HG02759 (cell line): Measurements from ENCODE around the gene GAK.
"Not testable (repeated sequence)": the region's sequence is repeated elsewhere in the genome, so short reads cannot be mapped to it uniquely, and the experiment has no call there.

Experiments used
- ATAC-seq: cut with Tn5 transposase; IDR thresholded peaks from one replicate; pipeline ENCODE4 v1.9.1; 2021; ENCODE audit warnings: mild to moderate bottlenecking, moderate library complexity; ENCODE audit not compliant: unreplicated experiment

Gene GAK

GRCh38 chr4:821181-821591, 110.9 kb downstream of the GAK start:
- no peak for ATAC-seq

- ATAC-seq, result no peak
Measured at GRCh38 chr4:820230-821172, 111.6 kb downstream of the GAK start.

DNA sequence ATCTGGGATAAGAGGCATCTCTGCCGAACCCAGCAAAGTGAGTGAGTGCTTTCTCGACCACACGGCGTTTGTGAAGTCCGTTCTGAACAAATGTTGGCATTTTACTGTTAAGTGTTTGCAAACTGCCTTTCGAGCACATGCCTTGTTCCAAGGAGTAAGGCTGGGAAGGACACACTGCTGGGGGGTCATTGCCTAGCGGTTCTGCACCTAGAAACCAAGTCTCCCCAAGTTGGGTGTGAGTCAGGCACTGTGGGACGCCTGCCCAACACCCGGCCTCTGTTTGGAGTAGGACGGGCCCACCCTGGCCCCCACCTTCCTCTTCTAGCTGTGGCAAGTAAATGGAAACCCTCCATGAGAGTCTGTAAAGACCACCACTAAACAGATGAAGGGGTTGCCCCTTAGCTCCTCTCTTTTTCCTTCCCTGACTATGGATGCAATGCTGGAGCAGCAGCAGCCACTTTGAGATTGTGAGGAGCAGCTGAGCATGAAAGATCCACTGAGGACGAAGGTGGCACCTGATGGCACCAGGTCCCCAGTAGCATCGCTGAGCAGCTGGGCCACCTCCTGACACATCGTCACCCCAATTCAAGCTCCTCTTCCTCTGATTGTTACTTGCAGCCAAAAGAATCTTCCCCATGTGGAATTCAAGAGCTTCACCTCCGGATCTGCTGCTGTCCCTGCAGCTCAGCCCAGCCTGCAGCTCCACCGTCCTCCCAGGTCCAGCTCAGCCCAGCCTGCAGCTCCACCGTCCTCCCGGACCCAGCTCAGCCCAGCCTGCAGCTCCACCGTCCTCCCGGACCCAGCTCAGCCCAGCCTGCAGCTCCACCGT, 112.5 kb downstream of the GAK start:
- no peak for ATAC-seq

DNA sequence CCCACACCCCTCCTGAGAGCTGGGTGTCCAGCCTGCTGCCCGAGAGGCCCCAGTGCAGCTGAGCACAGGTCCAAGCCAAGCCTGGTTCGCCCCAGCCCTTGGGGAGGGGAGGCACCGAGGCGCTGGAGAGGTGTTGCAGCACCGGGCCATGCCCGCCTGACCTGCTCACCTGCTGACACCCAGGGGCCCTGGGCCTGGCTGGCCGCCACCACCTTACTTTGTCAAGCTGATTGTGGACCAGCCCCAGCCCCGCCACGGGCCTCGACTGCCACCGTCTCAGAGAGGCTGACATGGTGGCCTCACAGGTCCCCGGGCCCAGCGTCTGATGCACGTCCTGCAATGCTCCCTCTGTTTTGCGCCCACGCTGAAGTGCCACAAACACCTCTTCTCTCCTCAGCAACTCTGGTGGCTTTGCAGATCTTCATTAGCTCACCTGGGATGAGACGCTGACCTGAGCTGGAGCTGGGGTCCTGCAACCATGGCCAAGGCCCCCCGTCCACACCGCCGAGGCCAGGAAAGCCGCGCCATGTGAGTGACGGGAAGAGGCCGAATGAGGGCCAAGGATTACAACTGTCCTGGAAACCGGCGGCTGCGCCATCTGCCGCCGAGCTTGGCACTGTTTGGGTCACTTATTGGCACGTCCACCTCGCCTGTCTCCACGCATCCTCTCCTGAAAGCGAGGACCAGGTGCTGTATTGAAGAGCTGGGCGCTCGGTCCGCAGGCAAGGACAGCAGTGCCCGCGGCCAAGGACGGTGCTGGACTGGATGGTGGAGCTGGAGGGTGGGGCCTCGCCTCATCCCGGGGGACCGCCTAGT, 113.8 kb downstream of the GAK start:
- ATAC-seq, result no peak

DNA sequence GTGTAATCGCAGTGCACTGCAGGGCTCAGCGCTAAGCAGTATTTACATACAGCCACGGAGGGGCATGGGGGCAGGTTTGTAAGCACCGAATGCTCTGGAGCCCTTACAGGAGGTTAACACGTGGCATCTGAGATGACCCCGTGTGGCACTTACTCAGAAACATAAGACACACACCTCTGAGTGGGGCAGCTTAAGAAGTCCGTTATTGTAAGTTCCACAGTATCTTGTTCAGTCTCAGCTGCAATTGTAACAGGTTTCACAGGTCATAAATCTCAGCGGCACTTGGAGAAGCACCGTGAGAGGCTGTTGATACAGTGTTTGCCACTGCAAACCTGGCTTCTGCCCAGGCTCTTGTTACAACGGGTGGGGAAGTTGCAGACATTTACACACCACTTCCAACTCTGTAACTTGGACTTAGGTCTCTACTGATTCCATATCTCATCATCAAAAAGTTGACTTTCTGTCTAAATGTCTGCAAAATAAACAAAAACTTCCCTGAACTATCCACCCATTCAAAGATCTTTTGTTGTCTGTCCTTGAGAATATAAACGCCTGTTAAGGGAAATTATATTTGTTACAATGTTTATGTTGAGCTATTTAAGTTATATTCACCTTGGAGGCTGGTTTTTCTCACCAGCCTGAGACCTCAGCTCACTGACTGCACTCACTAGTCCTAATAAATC, 116.5 kb downstream of the GAK start:
- ATAC-seq, result no peak

- ATAC-seq, result no peak
Measured at GRCh38 chr4:814312-814850, 117.7 kb downstream of the GAK start.

DNA sequence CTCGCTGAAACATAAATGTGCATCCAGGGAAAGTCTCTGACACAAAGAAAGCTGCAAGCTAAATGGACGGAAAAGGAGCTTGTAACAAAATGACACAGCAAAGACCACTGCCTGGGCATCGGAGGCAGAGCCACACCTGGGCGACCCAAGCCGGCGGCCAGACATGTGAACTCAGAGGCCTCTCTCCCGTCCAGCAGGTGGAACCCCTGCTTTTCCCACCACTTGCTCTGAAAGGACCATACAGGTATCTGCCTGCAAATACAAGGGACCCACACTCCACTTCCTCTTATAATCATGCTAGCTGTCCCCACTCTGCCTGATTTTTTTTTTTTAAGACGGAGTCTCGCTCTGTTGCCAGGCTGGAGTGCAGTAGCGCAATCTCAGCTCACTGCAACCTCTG, 118.2 kb downstream of the GAK start:
- no peak for ATAC-seq

DNA sequence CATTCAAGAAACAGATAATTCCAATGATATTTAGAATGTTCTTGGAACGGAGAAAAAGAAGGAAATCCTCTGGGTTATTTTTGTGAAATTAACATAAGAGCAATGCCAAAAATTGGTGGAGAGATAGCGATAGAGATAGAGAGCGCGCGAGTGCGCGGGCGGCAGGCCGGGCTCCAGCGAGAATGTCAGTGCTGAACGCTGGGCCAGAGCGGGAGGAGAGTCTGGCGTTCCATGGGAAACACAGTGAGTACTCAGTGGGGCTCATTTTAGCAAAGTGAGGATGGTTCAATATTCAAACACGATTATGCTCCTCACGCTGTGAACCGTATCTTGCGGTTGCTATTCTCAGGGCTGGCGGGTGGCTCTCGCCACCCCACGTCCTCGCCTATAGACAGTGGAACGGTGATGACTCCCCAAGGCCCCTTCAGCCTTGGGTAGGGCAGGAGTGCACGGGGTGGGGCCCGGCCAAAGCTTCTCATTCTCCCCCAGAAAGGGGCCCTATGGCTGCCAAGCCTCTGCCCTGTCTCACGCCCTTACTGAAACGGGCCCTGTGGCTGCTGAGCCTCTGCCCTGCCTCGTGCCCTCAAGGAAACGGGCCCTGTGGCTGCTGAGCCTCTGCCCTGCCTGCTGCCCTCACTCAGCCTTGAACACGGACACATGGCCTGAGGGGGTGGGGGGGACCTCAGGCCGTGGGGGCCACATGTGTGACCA, 123.1 kb downstream of the GAK start:
- no peak for ATAC-seq

GRCh38 chr4:807792-808191, 124.3 kb downstream of the GAK start:
- ATAC-seq, result no peak

DNA sequence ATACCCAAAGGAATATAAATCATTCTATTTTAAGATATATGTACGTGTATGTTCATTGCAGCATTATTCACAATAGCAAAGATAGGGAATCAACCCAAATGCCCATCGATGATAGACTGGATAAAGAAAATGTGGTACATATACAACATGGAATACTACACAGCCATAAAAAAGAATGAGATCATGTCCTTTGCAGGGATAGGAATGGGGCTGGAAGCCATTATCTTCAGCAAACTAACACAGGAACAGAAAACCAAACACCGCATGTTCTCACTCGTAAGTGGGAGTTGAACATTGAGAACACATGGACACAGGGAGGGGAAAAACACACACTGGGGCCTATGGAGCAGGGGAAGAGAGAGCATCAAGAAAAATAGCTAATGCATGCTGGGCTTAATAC, 125.1 kb downstream of the GAK start:
- ATAC-seq, result not testable (repeated sequence)

- ATAC-seq, result no peak
Measured at GRCh38 chr4:804804-805203, 127.3 kb downstream of the GAK start.

- no peak for ATAC-seq
Measured at GRCh38 chr4:803884-804283, 128.2 kb downstream of the GAK start.

DNA sequence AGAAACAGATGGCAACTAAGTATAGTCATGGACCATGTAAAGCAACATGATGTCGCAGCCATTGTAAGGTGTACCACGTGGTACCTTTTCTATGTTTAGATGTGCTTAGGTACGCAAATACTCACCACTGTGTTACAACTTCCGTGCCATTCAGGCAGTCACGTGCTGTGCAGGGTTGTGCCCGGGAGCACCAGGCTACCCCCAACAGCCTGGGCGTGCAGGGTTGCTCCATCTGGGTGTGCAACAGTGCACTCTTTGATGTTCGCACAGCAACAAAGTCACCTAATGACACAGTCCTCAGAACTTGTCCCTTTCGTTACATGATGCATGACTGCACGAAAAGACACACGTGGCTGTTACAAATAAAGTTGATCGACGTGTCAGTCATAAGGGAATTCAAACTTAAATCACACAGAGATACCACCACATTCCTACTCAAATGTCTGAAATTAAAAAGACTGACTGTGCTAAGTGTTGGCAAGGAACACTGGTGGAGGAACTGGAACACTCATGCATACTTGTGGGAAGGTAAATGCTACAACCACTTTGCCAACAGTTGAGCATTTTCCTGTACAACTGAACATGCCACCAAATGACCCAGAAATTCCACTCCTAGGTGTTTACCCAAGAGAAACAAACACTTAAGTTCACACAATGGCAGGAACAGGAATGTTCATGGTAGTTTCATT, 130.5 kb downstream of the GAK start:
- ATAC-seq, result no peak
